ENCODE results near the gene EXOC6B.

GRCh38 chr2:72649810-72650209 lies 176.0 kb downstream of the EXOC6B start:
- TF ChIP-seq CTCF (IDR thresholded peaks at IDR 0.05): no peak
- no peak for TF ChIP-seq ZFX (IDR thresholded peaks at IDR 0.05; ENCODE audit: borderline replicate concordance)
